ENCODE measurements around the gene HELZ2.

- no peak for TF ChIP-seq CTCF (conservative IDR thresholded peaks at IDR 0.05; ENCODE audit: low read length)
- no peak for TF ChIP-seq EZH2phosphoT487 (IDR thresholded peaks at IDR 0.05; ENCODE audit: borderline replicate concordance)
Measured at GRCh38 chr20:63617092-63617875, 43.2 kb upstream of the HELZ2 start.

All from Loucy (cell line).